WERI-Rb-1 (cell line): ENCODE data around the gene GCDH.
A peak's percentile ranks its signal among the peaks of the same experiment; 100 is the strongest.
"Not testable (repeated sequence)": the region's sequence is repeated elsewhere in the genome, so short reads cannot be mapped to it uniquely, and the experiment has no call there.

Experiments
- DNase-seq: peaks from one replicate; pipeline ENCODE4 v3.0.0-alpha.2; 2020
- H3K27ac ChIP-seq: fragments of 250-450 bp; sonication (Bioruptor Pico); 2 replicates; pipeline ENCODE4 v1.5.1; 2020; ENCODE audit warnings: mild to moderate bottlenecking, moderate library complexity
- H3K27me3 ChIP-seq: fragments of 250-450 bp; sonication (Bioruptor Pico); 2 replicates; pipeline ENCODE4 v1.5.1; 2021; ENCODE audit warnings: mild to moderate bottlenecking, low read depth, moderate library complexity; ENCODE audit not compliant: insufficient read depth, severe bottlenecking
- H3K36me3 ChIP-seq: fragments of 250-450 bp; sonication (Bioruptor Pico); 2 replicates; pipeline ENCODE4 v1.5.1; 2020; ENCODE audit warnings: mild to moderate bottlenecking, moderate library complexity
- H3K4me3 ChIP-seq: 2 replicates; pipeline ENCODE4 v1.5.1; 2011; ENCODE audit warnings: low read depth, mild to moderate bottlenecking, control low read depth, low read length
- H3K9me3 ChIP-seq: fragments of 250-450 bp; sonication (Bioruptor Pico); 2 replicates; pipeline ENCODE4 v1.5.1; 2021; ENCODE audit warnings: mild to moderate bottlenecking, moderate library complexity; ENCODE audit not compliant: severe bottlenecking
- TF ChIP-seq, protein P1 (sequence below): IDR thresholded peaks from 2 replicates; pipeline ENCODE4 v1.5.1; 2011; ENCODE audit warnings: low read depth, mild to moderate bottlenecking, control low read depth, inconsistent platforms, low read length

Gene GCDH

DNA sequence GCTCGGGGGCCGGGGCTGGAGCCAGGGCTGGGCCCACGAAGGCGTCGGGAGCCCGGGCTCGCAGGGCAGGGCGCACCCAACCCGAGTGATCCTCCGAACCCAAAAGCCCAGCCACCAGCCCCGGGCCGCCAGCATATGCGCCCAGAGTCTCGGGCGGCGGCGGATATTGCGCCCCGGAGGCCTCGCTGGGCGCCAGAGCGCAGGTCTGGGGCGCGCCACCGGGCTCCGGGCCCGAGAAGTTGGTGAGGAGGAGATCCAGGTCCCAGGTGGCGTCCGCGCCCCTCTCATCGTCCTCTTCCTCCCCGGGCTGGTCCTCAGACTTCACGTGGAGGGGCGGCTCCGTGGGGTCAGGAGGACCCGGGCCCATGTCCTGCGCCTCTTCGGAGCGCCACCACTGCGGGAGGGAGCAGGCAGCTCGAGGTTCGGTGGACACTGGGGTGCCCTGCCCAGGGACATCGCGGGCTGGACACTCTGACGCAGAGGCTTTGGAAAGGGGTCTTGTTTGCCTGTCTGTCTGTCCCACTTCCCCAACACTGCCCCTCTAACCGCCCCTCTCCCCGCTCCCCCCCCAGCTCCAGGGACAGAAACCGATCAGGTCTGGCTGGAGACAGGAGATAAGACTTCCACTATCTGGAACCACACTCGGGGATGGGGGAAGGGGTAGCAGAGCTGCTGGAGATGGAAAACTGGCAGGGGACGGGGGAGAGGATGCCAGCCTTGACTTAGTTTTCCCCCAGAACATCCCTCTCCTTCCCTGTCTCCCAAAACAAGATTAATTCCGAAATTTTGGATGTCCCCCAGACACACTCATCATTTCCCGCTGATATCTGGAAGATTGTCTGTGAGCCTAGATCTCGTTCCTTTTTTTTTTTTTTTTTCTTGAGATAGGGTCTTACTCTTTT lies 5.0 kb upstream of the GCDH start:
- TF ChIP-seq, protein P1, sequence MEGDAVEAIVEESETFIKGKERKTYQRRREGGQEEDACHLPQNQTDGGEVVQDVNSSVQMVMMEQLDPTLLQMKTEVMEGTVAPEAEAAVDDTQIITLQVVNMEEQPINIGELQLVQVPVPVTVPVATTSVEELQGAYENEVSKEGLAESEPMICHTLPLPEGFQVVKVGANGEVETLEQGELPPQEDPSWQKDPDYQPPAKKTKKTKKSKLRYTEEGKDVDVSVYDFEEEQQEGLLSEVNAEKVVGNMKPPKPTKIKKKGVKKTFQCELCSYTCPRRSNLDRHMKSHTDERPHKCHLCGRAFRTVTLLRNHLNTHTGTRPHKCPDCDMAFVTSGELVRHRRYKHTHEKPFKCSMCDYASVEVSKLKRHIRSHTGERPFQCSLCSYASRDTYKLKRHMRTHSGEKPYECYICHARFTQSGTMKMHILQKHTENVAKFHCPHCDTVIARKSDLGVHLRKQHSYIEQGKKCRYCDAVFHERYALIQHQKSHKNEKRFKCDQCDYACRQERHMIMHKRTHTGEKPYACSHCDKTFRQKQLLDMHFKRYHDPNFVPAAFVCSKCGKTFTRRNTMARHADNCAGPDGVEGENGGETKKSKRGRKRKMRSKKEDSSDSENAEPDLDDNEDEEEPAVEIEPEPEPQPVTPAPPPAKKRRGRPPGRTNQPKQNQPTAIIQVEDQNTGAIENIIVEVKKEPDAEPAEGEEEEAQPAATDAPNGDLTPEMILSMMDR: no peak
- Histone ChIP-seq H3K4me3 (peak overlapping the region; percentile 55), H3K9me3 (peaks cover 6% of the 10 kb centered on the region), H3K27me3 (no peaks in the 10 kb centered on the region), H3K27ac (peak overlapping the region; percentile 74), H3K36me3 (no peaks in the 10 kb centered on the region)
- no peak for DNase-seq

DNA sequence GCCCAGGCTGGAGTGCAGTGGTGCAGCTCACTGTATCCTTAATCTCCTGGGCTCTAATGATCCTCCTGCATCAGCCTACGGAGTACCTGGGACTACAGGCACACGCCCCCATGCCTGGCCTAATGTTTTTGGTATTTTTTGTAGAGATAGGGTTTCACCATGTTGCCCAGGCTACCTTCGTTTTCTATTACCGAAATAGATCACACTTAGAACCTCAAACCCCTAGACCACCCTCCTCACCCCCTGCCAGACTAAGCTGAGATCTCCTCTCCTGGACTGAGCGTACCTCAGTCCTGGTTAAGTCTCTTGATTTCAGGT lies 4.3 kb upstream of the GCDH start:
- TF ChIP-seq, protein P1: no peak
- peaks cover 6% of the 10 kb centered on the region for H3K9me3 ChIP-seq

DNA sequence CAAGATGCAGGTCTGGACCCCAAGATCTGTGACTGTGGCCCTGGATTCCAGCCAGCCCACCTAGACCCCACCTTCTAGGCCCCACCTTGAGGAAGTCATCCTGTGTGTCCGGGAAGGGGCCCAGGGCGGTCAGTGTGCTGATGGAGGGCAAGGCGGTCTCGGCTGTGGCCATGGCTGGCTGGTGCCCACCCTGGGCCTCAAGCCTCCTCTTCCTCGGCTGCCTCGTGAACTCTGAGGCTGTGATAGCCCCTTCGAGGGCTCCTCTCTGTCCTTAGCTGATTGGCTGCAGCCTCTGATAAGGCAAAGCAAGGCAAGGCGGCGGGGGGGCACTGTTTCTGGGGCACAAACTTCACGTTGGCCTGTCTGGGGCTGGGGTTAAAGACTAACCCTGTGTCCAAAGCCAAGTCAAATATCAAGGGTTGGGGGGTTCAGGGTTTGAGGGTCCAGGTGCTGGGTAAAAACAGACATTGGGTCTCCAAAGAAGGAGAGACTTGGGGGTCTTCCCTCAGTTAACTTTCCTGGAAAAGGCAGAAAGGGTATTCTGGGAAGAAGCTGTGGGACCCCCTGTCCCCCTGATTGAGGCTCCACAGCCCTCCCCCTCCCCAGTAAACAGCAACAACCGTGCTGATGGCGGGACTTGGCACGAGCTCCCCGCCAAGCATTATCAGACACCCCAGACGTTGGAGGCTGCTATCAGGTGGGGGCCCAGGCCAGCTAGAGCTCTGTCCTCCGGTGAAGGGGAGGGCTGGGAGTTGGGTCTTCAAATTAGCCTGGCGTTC lies 3.8 kb upstream of the GCDH start, which contains the start of gene KLF1:
Gene KLF1 (minus strand): TSS at position 233 of the 779 bp plus-strand sequence. CDS start 61 bp downstream, at position 172.
- Histone ChIP-seq H3K4me3 (peak within 1 kb of the TSS; percentile 55), H3K9me3 (peaks cover 6% of the 10 kb centered on the region), H3K36me3 (no peaks in the 10 kb centered on the region), H3K27ac (no peak within 1 kb of the TSS), H3K27me3 (no peaks in the 10 kb centered on the region)
- TF ChIP-seq, protein P1: no peak
- no peak for DNase-seq

More for the DNA sequence above, 4.3 kb upstream of the GCDH start:
- Histone ChIP-seq H3K27me3 (no peaks in the 10 kb centered on the region), H3K36me3 (no peaks in the 10 kb centered on the region), H3K27ac (no peak overlapping the region), H3K4me3 (no peak overlapping the region)
- no peak for DNase-seq

DNA sequence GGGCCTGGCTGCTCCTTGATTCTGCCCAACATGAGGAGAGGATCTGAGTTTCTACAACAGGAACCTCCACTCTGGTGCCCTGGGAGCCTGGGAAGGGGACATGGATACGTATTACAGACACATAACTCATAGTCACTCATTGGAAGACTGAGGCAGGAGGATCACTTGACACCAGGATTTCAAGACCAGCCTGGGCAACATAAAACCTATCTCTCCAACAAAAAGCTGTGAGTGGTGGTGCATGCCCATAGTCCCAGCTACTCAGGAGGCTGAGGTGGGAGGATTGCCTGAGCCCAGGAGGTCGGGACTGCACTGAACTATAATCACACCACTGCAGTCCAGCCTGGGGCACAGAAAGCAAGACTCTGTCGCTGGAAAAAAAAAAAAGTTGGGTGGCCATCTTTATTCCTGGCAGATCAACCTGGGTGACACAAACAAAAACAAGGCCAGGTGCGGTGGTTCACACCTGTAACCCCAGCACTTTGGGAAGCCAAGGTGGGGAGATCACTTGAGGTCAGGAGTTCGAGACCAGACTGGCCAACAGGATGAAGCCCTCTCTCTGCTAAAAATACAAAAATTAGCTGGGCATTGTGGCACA lies 2.9 kb upstream of the GCDH start:
- no peak overlapping the region for H3K27ac ChIP-seq
- TF ChIP-seq, protein P1: no peak
- H3K9me3 ChIP-seq: peaks cover 6% of the 10 kb centered on the region
- no peak for DNase-seq
- H3K4me3 ChIP-seq: no peak overlapping the region
- no peaks in the 10 kb centered on the region for H3K27me3 ChIP-seq
- H3K36me3 ChIP-seq: peaks cover under 1% of the 10 kb centered on the region; the same call in 1 of the 2 replicates

DNA sequence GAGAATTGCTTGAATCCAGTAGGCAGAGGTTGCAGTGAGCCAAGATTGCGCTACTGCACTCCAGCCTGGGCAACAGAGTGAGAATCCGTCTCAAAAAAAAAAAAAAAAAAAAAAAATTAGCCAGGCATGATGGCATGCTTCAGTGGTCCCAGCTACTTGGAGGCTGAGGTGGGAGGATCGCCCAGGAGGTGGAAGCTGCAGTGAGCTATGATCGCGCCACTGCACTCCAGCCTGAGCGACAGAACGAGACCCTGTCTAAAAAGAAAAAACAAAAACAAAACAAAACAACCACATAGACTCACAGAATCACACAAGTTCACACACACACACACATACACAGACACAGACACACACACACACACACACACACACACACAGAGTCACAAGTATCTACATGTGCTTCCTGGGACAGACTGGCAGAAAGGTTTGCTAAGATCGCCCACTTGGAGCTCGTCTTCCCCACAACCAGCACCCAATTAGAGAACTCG lies 617 bp upstream of the GCDH start:
- Histone ChIP-seq H3K27ac (peak overlapping the region; percentile 87), H3K4me3 (peak overlapping the region; percentile 57), H3K36me3 (peaks cover 14% of the 10 kb centered on the region)
- DNase-seq, H3K9me3 ChIP-seq, H3K27me3 ChIP-seq: not testable (repeated sequence)
